Measurements from ENCODE around the gene CA9. TPM values are rescaled to one million over a fixed set of nuclear protein-coding genes. Genes with fewer than 3 reads are reported as not detected.

The CA9 gene
- not detected for total RNA-seq

DNA sequence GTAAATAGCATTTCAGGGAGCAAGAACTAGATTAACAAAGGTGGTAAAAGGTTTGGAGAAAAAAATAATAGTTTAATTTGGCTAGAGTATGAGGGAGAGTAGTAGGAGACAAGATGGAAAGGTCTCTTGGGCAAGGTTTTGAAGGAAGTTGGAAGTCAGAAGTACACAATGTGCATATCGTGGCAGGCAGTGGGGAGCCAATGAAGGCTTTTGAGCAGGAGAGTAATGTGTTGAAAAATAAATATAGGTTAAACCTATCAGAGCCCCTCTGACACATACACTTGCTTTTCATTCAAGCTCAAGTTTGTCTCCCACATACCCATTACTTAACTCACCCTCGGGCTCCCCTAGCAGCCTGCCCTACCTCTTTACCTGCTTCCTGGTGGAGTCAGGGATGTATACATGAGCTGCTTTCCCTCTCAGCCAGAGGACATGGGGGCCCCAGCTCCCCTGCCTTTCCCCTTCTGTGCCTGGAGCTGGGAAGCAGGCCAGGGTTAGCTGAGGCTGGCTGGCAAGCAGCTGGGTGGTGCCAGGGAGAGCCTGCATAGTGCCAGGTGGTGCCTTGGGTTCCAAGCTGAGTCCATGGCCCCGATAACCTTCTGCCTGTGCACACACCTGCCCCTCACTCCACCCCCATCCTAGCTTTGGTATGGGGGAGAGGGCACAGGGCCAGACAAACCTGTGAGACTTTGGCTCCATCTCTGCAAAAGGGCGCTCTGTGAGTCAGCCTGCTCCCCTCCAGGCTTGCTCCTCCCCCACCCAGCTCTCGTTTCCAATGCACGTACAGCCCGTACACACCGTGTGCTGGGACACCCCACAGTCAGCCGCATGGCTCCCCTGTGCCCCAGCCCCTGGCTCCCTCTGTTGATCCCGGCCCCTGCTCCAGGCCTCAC is at the start of gene CA9:
Gene CA9, plus strand, starts transcription at position 797 of the 893 bp plus-strand sequence. Its CDS starts 32 bp downstream, at position 829.
- intact Hi-C loops (cut with DNase I; ENCODE audit: low total_unique reads): no loop called here
- DNase-seq: peak; percentile 49
- 29 to 34% methylated on average over 2 to 10 of the region's 10 CpGs for WGBS, 2 donors (ENCODE audit: low coverage in 1 of 2)
- H3K9me3 ChIP-seq: no peaks in the 10 kb centered on the region
- no peaks in the 10 kb centered on the region for H3K36me3 ChIP-seq
- no peak within 1 kb of the TSS for H3K4me3 ChIP-seq
- in situ Hi-C loops (cut with MboI; ENCODE audit: low pct_ligation_motif_present in 1 of 4, low pct_unique_long_range_greater_than_20kb in 1 of 4, low sequenced_read_pairs in 3 of 4): no loop called here
- TF ChIP-seq POLR2AphosphoS5 (IDR thresholded peaks at IDR 0.05) (no peak), POLR2A (IDR thresholded peaks at IDR 0.05) (no peak), EP300 (IDR thresholded peaks at IDR 0.05; ENCODE audit: low read depth) (no peak)
- TF ChIP-seq, protein P1, sequence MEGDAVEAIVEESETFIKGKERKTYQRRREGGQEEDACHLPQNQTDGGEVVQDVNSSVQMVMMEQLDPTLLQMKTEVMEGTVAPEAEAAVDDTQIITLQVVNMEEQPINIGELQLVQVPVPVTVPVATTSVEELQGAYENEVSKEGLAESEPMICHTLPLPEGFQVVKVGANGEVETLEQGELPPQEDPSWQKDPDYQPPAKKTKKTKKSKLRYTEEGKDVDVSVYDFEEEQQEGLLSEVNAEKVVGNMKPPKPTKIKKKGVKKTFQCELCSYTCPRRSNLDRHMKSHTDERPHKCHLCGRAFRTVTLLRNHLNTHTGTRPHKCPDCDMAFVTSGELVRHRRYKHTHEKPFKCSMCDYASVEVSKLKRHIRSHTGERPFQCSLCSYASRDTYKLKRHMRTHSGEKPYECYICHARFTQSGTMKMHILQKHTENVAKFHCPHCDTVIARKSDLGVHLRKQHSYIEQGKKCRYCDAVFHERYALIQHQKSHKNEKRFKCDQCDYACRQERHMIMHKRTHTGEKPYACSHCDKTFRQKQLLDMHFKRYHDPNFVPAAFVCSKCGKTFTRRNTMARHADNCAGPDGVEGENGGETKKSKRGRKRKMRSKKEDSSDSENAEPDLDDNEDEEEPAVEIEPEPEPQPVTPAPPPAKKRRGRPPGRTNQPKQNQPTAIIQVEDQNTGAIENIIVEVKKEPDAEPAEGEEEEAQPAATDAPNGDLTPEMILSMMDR (IDR thresholded peaks at IDR 0.05): no peak
- H3K4me1 ChIP-seq: peaks cover 6 to 34% (median 30%) of the 10 kb centered on the region in 4 donors
- H3K27ac ChIP-seq: peak within 1 kb of the TSS in 3 of 4 donors; percentile 19 to 38 (median 35)
- no peaks in the 10 kb centered on the region for H3K27me3 ChIP-seq

DNA sequence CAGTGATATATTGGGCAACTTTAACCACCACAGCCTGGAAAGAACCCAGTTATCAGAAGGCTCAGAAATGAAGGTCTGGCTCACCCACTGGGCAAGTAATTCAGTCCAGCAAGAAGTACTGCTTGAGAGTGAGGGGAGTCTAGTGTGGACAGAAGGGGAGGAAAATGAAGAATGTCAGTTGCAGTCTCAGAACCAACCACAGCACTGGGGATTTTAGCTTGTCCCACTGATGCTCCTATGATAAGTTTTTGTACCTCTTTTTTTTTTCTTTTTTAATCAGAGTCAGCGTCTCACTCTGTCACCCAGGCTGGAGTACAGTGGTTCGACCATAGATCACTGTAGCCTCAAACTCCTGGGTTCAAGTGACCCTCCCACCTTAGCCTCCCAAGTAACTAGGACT is 46.2 kb upstream of the CA9 start:
- H3K9me3 ChIP-seq: no peaks in the 10 kb centered on the region
- 76 to 83% methylated on average over 2 of the region's 2 CpGs for WGBS, 2 donors (ENCODE audit: low coverage in 1 of 2)
- DNase-seq: no peak
- in situ Hi-C loops (cut with MboI; ENCODE audit: low pct_ligation_motif_present in 1 of 4, low pct_unique_long_range_greater_than_20kb in 1 of 4, low sequenced_read_pairs in 3 of 4) (no loop called here), intact Hi-C loops (cut with DNase I; ENCODE audit: low total_unique reads) (no loop called here)
- no peaks in the 10 kb centered on the region for H3K27me3 ChIP-seq
- no peak overlapping the region for H3K4me3 ChIP-seq
- no peak overlapping the region for H3K27ac ChIP-seq
- TF ChIP-seq POLR2AphosphoS5 (IDR thresholded peaks at IDR 0.05): no peak
- TF ChIP-seq, protein P1 (IDR thresholded peaks at IDR 0.05): no peak
- TF ChIP-seq EP300 (IDR thresholded peaks at IDR 0.05; ENCODE audit: low read depth): no peak
- TF ChIP-seq POLR2A (IDR thresholded peaks at IDR 0.05): no peak
- no peaks in the 10 kb centered on the region for H3K4me1 ChIP-seq
- H3K36me3 ChIP-seq: no peaks in the 10 kb centered on the region

DNA sequence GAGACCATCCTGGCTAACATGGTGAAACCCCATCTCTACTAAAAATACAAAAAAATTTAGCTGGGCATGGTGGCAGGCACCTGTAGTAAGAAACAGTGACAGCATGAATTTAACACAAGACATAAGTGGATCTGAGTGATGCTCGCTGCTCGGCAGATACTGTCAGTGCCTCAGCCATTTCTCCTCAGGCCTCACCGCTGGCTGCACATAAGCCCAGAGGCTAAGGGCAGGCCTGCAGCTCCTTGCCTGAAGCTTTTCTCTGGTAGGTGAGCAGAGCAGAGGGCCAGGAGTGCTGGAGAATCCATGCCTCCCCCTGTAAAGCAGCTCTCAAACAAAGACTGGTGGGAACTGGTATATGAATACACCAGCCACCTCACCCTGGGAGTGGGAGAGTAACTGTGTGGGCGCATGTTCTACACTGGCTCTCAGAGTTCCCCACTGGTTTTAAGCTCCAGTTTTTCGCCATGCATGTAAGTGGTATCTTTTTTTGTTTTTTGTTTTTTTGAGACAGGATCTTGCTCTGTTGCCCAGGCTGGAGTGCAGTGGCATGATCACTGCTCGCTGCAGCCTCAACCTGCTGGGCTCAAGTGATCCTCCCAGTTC is 45.2 kb upstream of the CA9 start:
- H3K27me3 ChIP-seq: no peaks in the 10 kb centered on the region
- intact Hi-C loops (cut with DNase I; ENCODE audit: low total_unique reads) (no loop called here), in situ Hi-C loops (cut with MboI; ENCODE audit: low pct_ligation_motif_present in 1 of 4, low pct_unique_long_range_greater_than_20kb in 1 of 4, low sequenced_read_pairs in 3 of 4) (no loop called here)
- H3K4me3 ChIP-seq: no peak overlapping the region
- DNase-seq: no peak
- no peaks in the 10 kb centered on the region for H3K4me1 ChIP-seq
- H3K9me3 ChIP-seq: no peaks in the 10 kb centered on the region
- no peaks in the 10 kb centered on the region for H3K36me3 ChIP-seq
- TF ChIP-seq EP300 (IDR thresholded peaks at IDR 0.05; ENCODE audit: low read depth): no peak
- TF ChIP-seq POLR2A (IDR thresholded peaks at IDR 0.05): no peak
- TF ChIP-seq, protein P1 (IDR thresholded peaks at IDR 0.05): no peak
- TF ChIP-seq POLR2AphosphoS5 (IDR thresholded peaks at IDR 0.05): no peak
- no peak overlapping the region for H3K27ac ChIP-seq
- 93 to 94% methylated on average over 6 of the region's 6 CpGs for WGBS, 2 donors (ENCODE audit: low coverage in 1 of 2)

DNA sequence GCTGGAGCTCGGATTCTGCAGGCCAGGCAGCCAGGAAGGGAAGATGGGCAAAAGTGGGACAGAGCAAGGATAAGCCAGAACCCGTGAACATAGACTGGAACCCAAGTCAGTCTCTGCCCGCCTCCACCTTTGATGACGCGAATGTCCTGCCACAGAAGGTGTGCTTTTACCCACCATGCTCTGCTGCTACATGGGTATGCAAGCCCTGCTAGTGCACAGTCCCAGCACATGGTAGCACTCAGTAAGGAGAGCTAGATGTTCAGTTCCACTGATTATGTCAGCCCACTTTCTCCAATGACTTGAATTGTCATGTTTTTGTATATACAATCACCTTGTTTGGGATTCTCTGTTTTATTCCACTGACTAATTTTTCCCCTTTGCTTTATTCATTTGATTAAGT is 44.1 kb upstream of the CA9 start:
- TF ChIP-seq, protein P1 (IDR thresholded peaks at IDR 0.05): no peak
- TF ChIP-seq EP300 (IDR thresholded peaks at IDR 0.05; ENCODE audit: low read depth) (no peak), POLR2A (IDR thresholded peaks at IDR 0.05) (no peak), POLR2AphosphoS5 (IDR thresholded peaks at IDR 0.05) (no peak)
- 94% methylated on average over 5 of the region's 5 CpGs; no CpG with 5 or more reads in 1 of the 2 donors for WGBS, 2 donors (ENCODE audit: low coverage in 1 of 2)
- Histone ChIP-seq H3K27me3 (no peaks in the 10 kb centered on the region), H3K27ac (no peak overlapping the region), H3K4me3 (no peak overlapping the region), H3K9me3 (no peaks in the 10 kb centered on the region), H3K36me3 (no peaks in the 10 kb centered on the region), H3K4me1 (no peaks in the 10 kb centered on the region)
- in situ Hi-C loops (cut with MboI; ENCODE audit: low pct_ligation_motif_present in 1 of 4, low pct_unique_long_range_greater_than_20kb in 1 of 4, low sequenced_read_pairs in 3 of 4): no loop called here
- no peak for DNase-seq
- intact Hi-C loops (cut with DNase I; ENCODE audit: low total_unique reads): no loop called here

Data from transverse colon (tissue), 4 donors.